ENCODE results near the gene XPNPEP1.

- TF ChIP-seq POLR2A (IDR thresholded peaks at IDR 0.05) = no peak
- no peak for TF ChIP-seq CTCF (IDR thresholded peaks at IDR 0.05)
- TF ChIP-seq POLR2AphosphoS5 (IDR thresholded peaks at IDR 0.05) = no peak
- TF ChIP-seq EP300 (IDR thresholded peaks at IDR 0.05; ENCODE audit: low read depth) = no peak
Observed at GRCh38 chr10:109861081-109861480, 62.2 kb downstream of the XPNPEP1 start.

Measured in transverse colon (tissue), 4 donors.